GM21529 (cell line): ENCODE data around the gene CSF2.
"Not testable (repeated sequence)": the region's sequence is repeated elsewhere in the genome, so short reads cannot be mapped to it uniquely, and the experiment has no call there.

Experiments
- ATAC-seq: cut with Tn5 transposase; IDR thresholded peaks from one replicate; pipeline ENCODE4 v1.9.1; 2021; ENCODE audit not compliant: unreplicated experiment

CSF2 gene

GRCh38 chr5:132105688-132106087 is 32.1 kb downstream of the CSF2 start:
- ATAC-seq = no peak

- not testable (repeated sequence) for ATAC-seq
Measured at GRCh38 chr5:132108495-132108894, 34.9 kb downstream of the CSF2 start.

GRCh38 chr5:132108957-132109356 is 35.4 kb downstream of the CSF2 start:
- ATAC-seq = not testable (repeated sequence)

GRCh38 chr5:132109494-132110053 is 36.0 kb downstream of the CSF2 start:
- no peak for ATAC-seq

GRCh38 chr5:132110195-132110594 is 36.6 kb downstream of the CSF2 start:
- no peak for ATAC-seq

GRCh38 chr5:132110930-132111329 is 37.3 kb downstream of the CSF2 start:
- ATAC-seq = no peak

GRCh38 chr5:132112111-132112510 is 38.5 kb downstream of the CSF2 start:
- ATAC-seq = no peak

GRCh38 chr5:132114150-132115121 is 40.8 kb downstream of the CSF2 start:
- no peak for ATAC-seq

- ATAC-seq = no peak
Measured at GRCh38 chr5:132115375-132115774, 41.8 kb downstream of the CSF2 start.

- ATAC-seq = no peak
Measured at GRCh38 chr5:132116072-132116471, 42.5 kb downstream of the CSF2 start.

- not testable (repeated sequence) for ATAC-seq
Measured at GRCh38 chr5:132116909-132117489, 43.4 kb downstream of the CSF2 start.

- ATAC-seq = not testable (repeated sequence)
Measured at GRCh38 chr5:132120717-132121116, 47.1 kb downstream of the CSF2 start.

- ATAC-seq = not testable (repeated sequence)
Measured at GRCh38 chr5:132122971-132123370, 49.4 kb downstream of the CSF2 start.

GRCh38 chr5:132123578-132123977 is 50.0 kb downstream of the CSF2 start:
- not testable (repeated sequence) for ATAC-seq
